LNCaP clone FGC (cell line): ENCODE measurements around the gene SGO2.

Experiments used
- DNase-seq: peaks from one replicate; pipeline ENCODE4 v3.0.0-alpha.2; 2011; ENCODE audit warnings: low read depth
- H3K4me3 ChIP-seq: 2 replicates; pipeline ENCODE4 v1.5.1; 2011; ENCODE audit warnings: mild to moderate bottlenecking, low read depth, low read length, control low read depth
- TF ChIP-seq, protein P1 (sequence below): IDR thresholded peaks from 2 replicates; pipeline ENCODE4 v1.5.1; 2012; ENCODE audit warnings: mild to moderate bottlenecking; ENCODE audit not compliant: control insufficient read depth, insufficient read depth; ENCODE audit errors: extremely low read depth

The SGO2 gene

DNA sequence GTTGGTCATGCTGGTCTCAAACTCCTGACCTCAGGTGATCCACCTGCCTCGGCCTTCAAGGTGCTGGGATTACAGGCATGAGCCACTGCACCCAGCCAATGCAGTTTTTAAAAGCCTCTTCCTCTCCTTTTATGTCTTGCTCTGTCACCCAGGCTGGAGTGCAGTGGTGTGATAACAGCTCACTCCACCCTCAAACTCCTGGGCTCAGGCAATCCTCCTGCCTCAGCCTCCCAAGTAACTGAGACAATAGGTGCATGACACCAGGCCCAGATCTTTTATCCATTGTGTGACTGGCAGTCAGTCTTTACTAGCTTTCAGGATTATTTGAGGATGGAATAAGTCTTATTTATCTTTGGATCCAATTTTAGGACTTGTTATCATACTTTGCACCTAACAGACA is 29.3 kb upstream of the SGO2 start:
- TF ChIP-seq, protein P1, sequence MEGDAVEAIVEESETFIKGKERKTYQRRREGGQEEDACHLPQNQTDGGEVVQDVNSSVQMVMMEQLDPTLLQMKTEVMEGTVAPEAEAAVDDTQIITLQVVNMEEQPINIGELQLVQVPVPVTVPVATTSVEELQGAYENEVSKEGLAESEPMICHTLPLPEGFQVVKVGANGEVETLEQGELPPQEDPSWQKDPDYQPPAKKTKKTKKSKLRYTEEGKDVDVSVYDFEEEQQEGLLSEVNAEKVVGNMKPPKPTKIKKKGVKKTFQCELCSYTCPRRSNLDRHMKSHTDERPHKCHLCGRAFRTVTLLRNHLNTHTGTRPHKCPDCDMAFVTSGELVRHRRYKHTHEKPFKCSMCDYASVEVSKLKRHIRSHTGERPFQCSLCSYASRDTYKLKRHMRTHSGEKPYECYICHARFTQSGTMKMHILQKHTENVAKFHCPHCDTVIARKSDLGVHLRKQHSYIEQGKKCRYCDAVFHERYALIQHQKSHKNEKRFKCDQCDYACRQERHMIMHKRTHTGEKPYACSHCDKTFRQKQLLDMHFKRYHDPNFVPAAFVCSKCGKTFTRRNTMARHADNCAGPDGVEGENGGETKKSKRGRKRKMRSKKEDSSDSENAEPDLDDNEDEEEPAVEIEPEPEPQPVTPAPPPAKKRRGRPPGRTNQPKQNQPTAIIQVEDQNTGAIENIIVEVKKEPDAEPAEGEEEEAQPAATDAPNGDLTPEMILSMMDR: no peak
- no peak overlapping the region for H3K4me3 ChIP-seq
- no peak for DNase-seq

DNA sequence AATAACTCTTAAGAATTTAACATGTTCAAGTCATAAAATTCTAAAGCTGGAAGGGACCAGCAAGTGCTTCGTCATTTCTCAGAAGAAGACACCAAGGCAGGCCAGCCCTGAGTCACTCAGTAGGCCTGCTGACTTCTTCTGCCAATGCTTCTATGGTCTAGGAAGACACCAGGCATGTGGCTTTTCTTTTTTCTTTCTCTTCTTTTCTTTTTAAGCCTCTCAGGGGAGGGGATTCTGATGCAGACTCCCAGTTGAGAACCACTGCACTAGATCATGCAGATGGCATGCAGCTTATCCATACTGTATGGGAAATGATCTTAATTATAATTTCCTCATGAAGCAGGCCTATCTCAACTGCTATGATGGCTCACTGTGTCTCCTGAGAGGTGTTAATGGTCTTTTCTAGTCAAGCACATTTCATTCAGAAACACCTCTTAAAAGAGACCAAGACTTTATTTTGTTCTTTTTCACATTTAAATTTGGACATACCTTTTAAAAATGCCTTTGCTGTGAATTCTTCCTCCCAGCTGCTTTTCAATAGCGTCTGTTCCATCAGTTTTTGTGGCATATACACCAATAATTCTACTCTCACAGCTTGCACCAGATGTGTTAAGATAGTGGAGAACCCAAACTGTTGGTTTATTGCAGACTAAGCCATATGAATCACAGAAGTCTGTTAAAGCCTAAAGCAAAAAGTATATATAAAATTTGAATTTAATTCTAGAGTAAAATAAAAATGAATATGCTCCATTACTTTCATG is 27.4 kb upstream of the SGO2 start:
- TF ChIP-seq, protein P1: no peak
- DNase-seq: no peak
- H3K4me3 ChIP-seq: no peak overlapping the region

DNA sequence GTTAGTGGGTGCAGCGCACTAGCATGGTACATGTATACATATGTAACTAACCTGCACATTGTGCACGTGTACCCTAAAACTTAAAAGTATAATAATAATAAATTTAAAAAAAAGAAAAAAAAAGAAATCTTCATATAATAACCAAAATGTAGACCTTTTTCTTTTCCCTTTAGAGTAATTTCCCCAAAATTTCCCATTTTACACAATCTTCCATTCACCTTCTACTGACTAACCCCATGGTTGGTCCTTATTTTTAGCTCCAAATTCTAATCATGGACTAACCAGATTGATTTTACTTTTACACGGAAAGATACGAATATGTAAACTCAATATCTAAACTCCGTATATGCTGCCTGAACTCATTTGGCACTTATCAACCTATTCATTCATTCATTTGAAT is 23.8 kb upstream of the SGO2 start:
- no peak for DNase-seq
- H3K4me3 ChIP-seq: no peak overlapping the region
- TF ChIP-seq, protein P1: no peak

DNA sequence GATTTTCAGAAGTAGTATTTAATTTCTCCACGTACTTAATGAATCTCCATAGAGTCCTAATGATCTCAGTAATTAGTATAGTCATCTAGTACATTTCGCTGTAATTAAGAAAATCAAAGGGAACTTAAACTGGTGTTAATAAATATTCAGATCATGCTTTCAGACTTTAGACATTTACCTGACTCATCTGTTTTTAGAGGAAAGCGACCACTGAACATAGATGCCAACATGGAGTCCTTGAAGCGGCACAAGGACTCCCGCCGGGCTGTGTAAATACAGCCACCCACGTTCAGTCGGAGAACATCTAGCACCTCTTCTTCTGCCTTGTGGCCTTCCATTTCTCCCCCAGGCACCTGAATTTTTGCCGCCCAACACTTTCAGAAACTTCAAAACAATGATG is 19.3 kb upstream of the SGO2 start:
- H3K4me3 ChIP-seq: no peak overlapping the region
- DNase-seq: no peak
- TF ChIP-seq, protein P1: no peak

DNA sequence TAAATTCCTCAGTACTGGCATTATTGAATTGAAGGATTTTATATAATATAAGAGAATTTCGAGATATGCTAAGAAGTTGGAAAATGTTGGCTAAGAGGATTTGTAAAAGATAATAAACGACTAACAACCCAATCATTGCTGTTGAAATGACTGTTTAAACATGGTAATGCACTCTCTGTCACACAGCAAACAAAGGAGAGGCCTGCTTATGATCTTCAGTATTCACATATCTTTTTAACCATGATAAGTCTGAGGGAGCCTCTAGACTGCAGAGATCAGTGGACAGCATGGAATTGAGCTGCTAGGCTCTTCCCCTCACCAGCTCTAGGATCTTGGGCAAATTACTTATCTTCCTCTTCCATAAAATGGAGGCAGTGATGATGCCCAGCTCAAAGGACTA is 18.8 kb upstream of the SGO2 start:
- DNase-seq: no peak
- no peak overlapping the region for H3K4me3 ChIP-seq
- TF ChIP-seq, protein P1: no peak

DNA sequence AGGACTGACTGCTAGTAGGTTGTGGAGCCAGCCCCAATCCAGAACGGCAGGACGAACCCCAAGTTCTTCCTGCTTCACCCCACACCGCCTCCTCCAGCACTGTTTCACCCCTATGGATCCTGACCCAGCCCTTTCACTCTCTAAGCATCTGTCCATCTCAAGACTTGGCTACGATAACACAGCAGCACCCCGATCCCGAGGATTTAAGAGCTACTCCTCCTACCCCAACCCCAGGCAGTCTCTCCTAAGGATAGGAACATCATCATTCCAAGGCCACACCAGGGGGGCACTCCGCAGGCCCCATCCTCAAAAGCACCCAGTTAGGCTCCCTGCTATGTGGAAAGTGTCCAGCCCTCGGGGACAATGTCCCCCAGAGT is 16.8 kb upstream of the SGO2 start:
- DNase-seq: no peak
- TF ChIP-seq, protein P1: no peak
- H3K4me3 ChIP-seq: peak overlapping the region; percentile 88
